Mesothelial cell of epicardium (in vitro differentiated cells): ENCODE measurements around the gene SVOP. TPM values are rescaled to one million over a fixed set of nuclear protein-coding genes. Genes with fewer than 3 reads are reported as not detected.

Experiments
- DNase-seq, 2 experiments: peaks; one replicate each; pipeline ENCODE4 v3.0.0; 2021; ENCODE audit warnings: low spot score in 2 of 2; ENCODE audit not compliant: unreplicated experiment in 2 of 2
- H3K27ac Mint-ChIP-seq: 2 replicates; pipeline ENCODE4 v1.8.0; 2021; ENCODE audit warnings: mixed read lengths
- H3K27me3 Mint-ChIP-seq: 2 replicates; pipeline ENCODE4 v1.8.0; 2021; ENCODE audit warnings: low read depth, mixed read lengths
- H3K36me3 Mint-ChIP-seq: 2 replicates; pipeline ENCODE4 v1.8.0; 2021; ENCODE audit warnings: mixed read lengths
- H3K4me1 Mint-ChIP-seq: 2 replicates; pipeline ENCODE4 v1.8.0; 2021; ENCODE audit warnings: mixed read lengths
- H3K4me3 Mint-ChIP-seq: 2 replicates; pipeline ENCODE4 v1.8.0; 2021; ENCODE audit warnings: mild to moderate bottlenecking, moderate library complexity, mixed read lengths
- H3K9me3 Mint-ChIP-seq: 2 replicates; pipeline ENCODE4 v1.8.0; 2021; ENCODE audit warnings: mixed read lengths
- CTCF ChIP-seq: fragments of 200-600 bp; sonication (generic); IDR thresholded peaks from one replicate; pipeline ENCODE4 v1.5.0; 2021; ENCODE audit warnings: antibody characterized with exemption; ENCODE audit not compliant: unreplicated experiment
- total RNA-seq: library from RNA; stranded (reverse); gene quantifications from 3 replicates; pipeline ENCODE4 v1.2.1, GENCODE V29; 2021

Gene SVOP
- total RNA-seq, 1 donor from 2014 or later = not detected

- DNase-seq = no peak
- H3K27ac Mint-ChIP-seq = no peak overlapping the region
- H3K36me3 Mint-ChIP-seq = no peaks in the 10 kb centered on the region
- H3K4me3 Mint-ChIP-seq = no peak overlapping the region
- peaks cover 22% of the 10 kb centered on the region for H3K27me3 Mint-ChIP-seq
- no peak for TF ChIP-seq CTCF
- no peaks in the 10 kb centered on the region for H3K9me3 Mint-ChIP-seq
- peaks cover 3% of the 10 kb centered on the region for H3K4me1 Mint-ChIP-seq
These were observed 86.9 kb downstream of the SVOP start for GRCh38 chr12:108933949-108934348.

GRCh38 chr12:108930756-108931155 lies 90.1 kb downstream of the SVOP start:
- H3K4me1 Mint-ChIP-seq = peaks cover 3% of the 10 kb centered on the region
- H3K4me3 Mint-ChIP-seq = no peak overlapping the region

GRCh38 chr12:108930155-108930554 lies 90.7 kb downstream of the SVOP start:
- no peak for DNase-seq
- peaks cover 9% of the 10 kb centered on the region for H3K9me3 Mint-ChIP-seq
- H3K4me3 Mint-ChIP-seq = no peak overlapping the region
- no peaks in the 10 kb centered on the region for H3K36me3 Mint-ChIP-seq
- H3K27ac Mint-ChIP-seq = no peak overlapping the region
- peaks cover 3% of the 10 kb centered on the region for H3K4me1 Mint-ChIP-seq
- peaks cover 3% of the 10 kb centered on the region for H3K27me3 Mint-ChIP-seq
- no peak for TF ChIP-seq CTCF

More at GRCh38 chr12:108930756-108931155, 90.1 kb downstream of the SVOP start:
- Mint-ChIP-seq H3K27me3 (peaks cover 5% of the 10 kb centered on the region), H3K9me3 (peaks cover 9% of the 10 kb centered on the region), H3K36me3 (no peaks in the 10 kb centered on the region), H3K27ac (no peak overlapping the region)
- no peak for DNase-seq
- TF ChIP-seq CTCF = no peak

- Mint-ChIP-seq H3K27ac (no peak overlapping the region), H3K9me3 (peaks cover 9% of the 10 kb centered on the region), H3K4me1 (peaks cover 3% of the 10 kb centered on the region), H3K4me3 (no peak overlapping the region), H3K36me3 (no peaks in the 10 kb centered on the region), H3K27me3 (peaks cover 9% of the 10 kb centered on the region)
- TF ChIP-seq CTCF = no peak
- DNase-seq = no peak
These were observed 92.2 kb downstream of the SVOP start for GRCh38 chr12:108928695-108929094.

GRCh38 chr12:108922918-108923317 lies 98.0 kb downstream of the SVOP start:
- no peak for DNase-seq
- Mint-ChIP-seq H3K36me3 (no peaks in the 10 kb centered on the region), H3K4me3 (no peak overlapping the region), H3K27ac (no peak overlapping the region), H3K9me3 (peaks cover 14% of the 10 kb centered on the region), H3K27me3 (peaks cover 24% of the 10 kb centered on the region), H3K4me1 (no peaks in the 10 kb centered on the region)
- no peak for TF ChIP-seq CTCF

GRCh38 chr12:108921946-108922345 lies 98.9 kb downstream of the SVOP start:
- no peak for TF ChIP-seq CTCF
- DNase-seq = no peak
- peaks cover 13% of the 10 kb centered on the region for H3K9me3 Mint-ChIP-seq
- H3K4me3 Mint-ChIP-seq = no peak overlapping the region
- H3K27me3 Mint-ChIP-seq = peaks cover 24% of the 10 kb centered on the region
- H3K36me3 Mint-ChIP-seq = no peaks in the 10 kb centered on the region
- H3K27ac Mint-ChIP-seq = no peak overlapping the region
- no peaks in the 10 kb centered on the region for H3K4me1 Mint-ChIP-seq
